ES-I3 (cell line): ENCODE measurements around the gene NMBR.
"Not testable (repeated sequence)": the region's sequence is repeated elsewhere in the genome, so short reads cannot be mapped to it uniquely, and the experiment has no call there.

ENCODE experiments used
- H3K36me3 ChIP-seq: 2 replicates; pipeline ENCODE4 v1.6.1; 2013; ENCODE audit warnings: mild to moderate bottlenecking, low read length, control low read depth, moderate library complexity; ENCODE audit not compliant: insufficient read depth
- H3K4me1 ChIP-seq: 2 replicates; pipeline ENCODE4 v1.6.1; 2013; ENCODE audit warnings: mild to moderate bottlenecking, control low read depth, low read length; ENCODE audit not compliant: insufficient read depth
- H3K9ac ChIP-seq: 2 replicates; pipeline ENCODE4 v1.6.1; 2013; ENCODE audit warnings: low read depth, mild to moderate bottlenecking, low read length, moderate library complexity
- H3K9me3 ChIP-seq: 2 replicates; pipeline ENCODE4 v1.6.1; 2013; ENCODE audit warnings: mild to moderate bottlenecking, low read length, moderate library complexity; ENCODE audit not compliant: control insufficient read depth, insufficient read depth

The NMBR gene

GRCh38 chr6:142171351-142171750 is 24.4 kb upstream of the NMBR start:
- H3K9me3 ChIP-seq: no peaks in the 10 kb centered on the region
- no peaks in the 10 kb centered on the region for H3K4me1 ChIP-seq
- no peak overlapping the region for H3K9ac ChIP-seq
- no peaks in the 10 kb centered on the region for H3K36me3 ChIP-seq

- H3K36me3 ChIP-seq: no peaks in the 10 kb centered on the region
- no peak overlapping the region for H3K9ac ChIP-seq
- H3K9me3 ChIP-seq: no peaks in the 10 kb centered on the region
- H3K4me1 ChIP-seq: no peaks in the 10 kb centered on the region
Observed at GRCh38 chr6:142167486-142167885, 20.6 kb upstream of the NMBR start.

GRCh38 chr6:142167071-142167470 is 20.1 kb upstream of the NMBR start:
- H3K9ac ChIP-seq: no peak overlapping the region
- no peaks in the 10 kb centered on the region for H3K36me3 ChIP-seq
- no peaks in the 10 kb centered on the region for H3K4me1 ChIP-seq
- no peaks in the 10 kb centered on the region for H3K9me3 ChIP-seq

GRCh38 chr6:142165227-142165626 is 18.3 kb upstream of the NMBR start:
- no peaks in the 10 kb centered on the region for H3K36me3 ChIP-seq

GRCh38 chr6:142162780-142163179 is 15.9 kb upstream of the NMBR start:
- Histone ChIP-seq H3K4me1 (no peaks in the 10 kb centered on the region), H3K36me3 (no peaks in the 10 kb centered on the region), H3K9ac (no peak overlapping the region), H3K9me3 (no peaks in the 10 kb centered on the region)

More at GRCh38 chr6:142165227-142165626, 18.3 kb upstream of the NMBR start:
- Histone ChIP-seq H3K9me3 (no peaks in the 10 kb centered on the region), H3K9ac (no peak overlapping the region), H3K4me1 (no peaks in the 10 kb centered on the region)

GRCh38 chr6:142156758-142157068 is 9.8 kb upstream of the NMBR start:
- peaks cover 11% of the 10 kb centered on the region for H3K4me1 ChIP-seq
- H3K9me3 ChIP-seq, H3K36me3 ChIP-seq, H3K9ac ChIP-seq: not testable (repeated sequence)

GRCh38 chr6:142155895-142156757 is 9.2 kb upstream of the NMBR start:
- no peaks in the 10 kb centered on the region for H3K9me3 ChIP-seq
- H3K4me1 ChIP-seq: peaks cover 11% of the 10 kb centered on the region
- H3K9ac ChIP-seq: no peak overlapping the region
- H3K36me3 ChIP-seq: no peaks in the 10 kb centered on the region

- H3K9ac ChIP-seq: no peak overlapping the region
- H3K36me3 ChIP-seq: no peaks in the 10 kb centered on the region
Observed at GRCh38 chr6:142155091-142155490, 8.2 kb upstream of the NMBR start.

GRCh38 chr6:142154336-142154735 is 7.4 kb upstream of the NMBR start:
- H3K36me3 ChIP-seq: no peaks in the 10 kb centered on the region
- peaks cover 11% of the 10 kb centered on the region for H3K4me1 ChIP-seq
- H3K9me3 ChIP-seq: no peaks in the 10 kb centered on the region
- no peak overlapping the region for H3K9ac ChIP-seq

More at GRCh38 chr6:142155091-142155490, 8.2 kb upstream of the NMBR start:
- H3K4me1 ChIP-seq: peaks cover 11% of the 10 kb centered on the region
- no peaks in the 10 kb centered on the region for H3K9me3 ChIP-seq

- Histone ChIP-seq H3K4me1 (peaks cover 15% of the 10 kb centered on the region), H3K9me3 (no peaks in the 10 kb centered on the region), H3K36me3 (no peaks in the 10 kb centered on the region), H3K9ac (no peak overlapping the region)
Observed at GRCh38 chr6:142153196-142153595, 6.3 kb upstream of the NMBR start.

- H3K9me3 ChIP-seq: no peaks in the 10 kb centered on the region
- no peak overlapping the region for H3K9ac ChIP-seq
- H3K4me1 ChIP-seq: peaks cover 17% of the 10 kb centered on the region
- no peaks in the 10 kb centered on the region for H3K36me3 ChIP-seq
Observed at GRCh38 chr6:142152746-142153145, 5.8 kb upstream of the NMBR start.

GRCh38 chr6:142141531-142141930 is 5.4 kb downstream of the NMBR start:
- H3K9me3 ChIP-seq, H3K9ac ChIP-seq, H3K36me3 ChIP-seq, H3K4me1 ChIP-seq: not testable (repeated sequence)

- Histone ChIP-seq H3K36me3 (no peaks in the 10 kb centered on the region), H3K4me1 (no peaks in the 10 kb centered on the region)
Observed at GRCh38 chr6:142138876-142139275, 8.0 kb downstream of the NMBR start.

GRCh38 chr6:142132625-142133024 is 14.3 kb downstream of the NMBR start, which contains the start of gene GJE1:
Gene GJE1, plus strand, starts transcription at chr6:142132925. Its CDS starts 234 bp downstream, at chr6:142133159.
- H3K36me3 ChIP-seq: no peaks in the 10 kb centered on the region
- H3K4me1 ChIP-seq: no peaks in the 10 kb centered on the region
- no peaks in the 10 kb centered on the region for H3K9me3 ChIP-seq
- H3K9ac ChIP-seq: no peak within 1 kb of the TSS

More at GRCh38 chr6:142138876-142139275, 8.0 kb downstream of the NMBR start:
- no peak overlapping the region for H3K9ac ChIP-seq
- no peaks in the 10 kb centered on the region for H3K9me3 ChIP-seq

- Histone ChIP-seq H3K36me3 (no peaks in the 10 kb centered on the region), H3K9me3 (no peaks in the 10 kb centered on the region), H3K9ac (no peak overlapping the region), H3K4me1 (no peaks in the 10 kb centered on the region)
Observed at GRCh38 chr6:142130814-142131213, 16.1 kb downstream of the NMBR start.
